Transverse colon (tissue), 4 donors: ENCODE data around the gene SHFL.

Source experiments
- EP300 ChIP-seq: sonication (generic); formaldehyde crosslinking; IDR thresholded peaks from one replicate; pipeline ENCODE4 v1.6.1; 2017; ENCODE audit warnings: antibody characterized with exemption, low read depth
- POLR2AphosphoS5 ChIP-seq, 3 donors: sonication (generic); formaldehyde crosslinking; IDR thresholded peaks; one replicate each; pipeline ENCODE4 v1.6.1; 2016; ENCODE audit warnings: antibody characterized with exemption in 3 of 3
- TF ChIP-seq, protein P1 (sequence below), 5 experiments: fragments of 200-600 bp in 3 of 5; fragments of 450-650 bp in 2 of 5; sonication (generic) in 3 of 5; IDR thresholded peaks; 1 replicate in 2 of 5; 2 replicates in 3 of 5; pipeline ENCODE4 v1.5.1; 2016 to 2017; ENCODE audit warnings: antibody characterized with exemption in 5 of 5, inconsistent platforms in 3 of 5, mild to moderate bottlenecking in 2 of 5, moderate library complexity in 1 of 5

DNA sequence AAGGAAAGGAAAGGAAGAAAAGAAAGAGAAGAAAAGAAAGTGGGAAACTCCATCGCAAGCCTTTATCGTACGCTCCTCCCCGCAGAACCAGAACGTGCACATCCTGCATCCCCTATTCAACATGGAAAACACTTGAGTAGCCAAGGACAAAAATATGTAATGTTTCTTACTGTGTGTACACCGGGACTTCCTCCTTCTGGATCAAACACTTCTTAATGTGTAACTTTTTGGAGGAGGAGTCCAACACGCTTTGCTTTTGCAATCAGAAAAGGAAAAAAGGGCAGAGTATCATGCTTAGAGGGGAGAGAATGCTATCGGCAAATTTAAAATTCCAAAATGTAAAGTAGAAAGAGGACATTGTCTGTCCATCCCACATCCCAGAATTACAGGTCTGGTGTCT, 7.8 kb upstream of the SHFL start:
- TF ChIP-seq EP300 (no peak), POLR2AphosphoS5 (IDR thresholded peaks at IDR 0.05) (no peak)
- TF ChIP-seq, protein P1, sequence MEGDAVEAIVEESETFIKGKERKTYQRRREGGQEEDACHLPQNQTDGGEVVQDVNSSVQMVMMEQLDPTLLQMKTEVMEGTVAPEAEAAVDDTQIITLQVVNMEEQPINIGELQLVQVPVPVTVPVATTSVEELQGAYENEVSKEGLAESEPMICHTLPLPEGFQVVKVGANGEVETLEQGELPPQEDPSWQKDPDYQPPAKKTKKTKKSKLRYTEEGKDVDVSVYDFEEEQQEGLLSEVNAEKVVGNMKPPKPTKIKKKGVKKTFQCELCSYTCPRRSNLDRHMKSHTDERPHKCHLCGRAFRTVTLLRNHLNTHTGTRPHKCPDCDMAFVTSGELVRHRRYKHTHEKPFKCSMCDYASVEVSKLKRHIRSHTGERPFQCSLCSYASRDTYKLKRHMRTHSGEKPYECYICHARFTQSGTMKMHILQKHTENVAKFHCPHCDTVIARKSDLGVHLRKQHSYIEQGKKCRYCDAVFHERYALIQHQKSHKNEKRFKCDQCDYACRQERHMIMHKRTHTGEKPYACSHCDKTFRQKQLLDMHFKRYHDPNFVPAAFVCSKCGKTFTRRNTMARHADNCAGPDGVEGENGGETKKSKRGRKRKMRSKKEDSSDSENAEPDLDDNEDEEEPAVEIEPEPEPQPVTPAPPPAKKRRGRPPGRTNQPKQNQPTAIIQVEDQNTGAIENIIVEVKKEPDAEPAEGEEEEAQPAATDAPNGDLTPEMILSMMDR (IDR thresholded peaks at IDR 0.05): no peak
